Subcutaneous adipose tissue (tissue), 4 donors: Measurements from ENCODE around the gene WBP2. TPM values are rescaled to one million over a fixed set of nuclear protein-coding genes. Genes with fewer than 3 reads are reported as not detected.

Experiments used
- CTCF ChIP-seq: fragments of 450-650 bp; IDR thresholded peaks from one replicate; pipeline ENCODE4 v1.5.1; 2016; ENCODE audit warnings: low read depth, mild to moderate bottlenecking, control low read depth, antibody characterized with exemption, moderate library complexity
- total RNA-seq, 4 donors: library from RNA; depleted of rRNA; stranded (reverse); fragments of >200 nt; gene quantifications; one replicate each; pipeline ENCODE4 v1.1.0, GENCODE V29; 2016

WBP2 gene
- total RNA-seq = 10 to 100 TPM; 55.3 to 91.7 (median 65.6) TPM

- no peak for TF ChIP-seq CTCF
These were observed at the start of gene WBP2 for GRCh38 chr17:75855310-75856061. Gene WBP2, minus strand, starts transcription at chr17:75855335. Its CDS starts 38 bp downstream, at chr17:75855297.

- no peak for TF ChIP-seq CTCF
These were observed 47.3 kb upstream of the WBP2 start for GRCh38 chr17:75902406-75902805.

- no peak for TF ChIP-seq CTCF
These were observed 46.6 kb upstream of the WBP2 start for GRCh38 chr17:75901727-75902126.

- TF ChIP-seq CTCF = no peak
These were observed 45.8 kb upstream of the WBP2 start for GRCh38 chr17:75900691-75901533.

GRCh38 chr17:75899767-75900468 lies 44.8 kb upstream of the WBP2 start:
- TF ChIP-seq CTCF = no peak

- no peak for TF ChIP-seq CTCF
These were observed 44.2 kb upstream of the WBP2 start for GRCh38 chr17:75899353-75899752.

- no peak for TF ChIP-seq CTCF
These were observed 43.7 kb upstream of the WBP2 start for GRCh38 chr17:75898791-75899190.
